A549 (cell line): ENCODE results near the gene CEP83. TPM values are rescaled to one million over a fixed set of nuclear protein-coding genes. Genes with fewer than 3 reads are reported as not detected.
"Not testable (repeated sequence)": the region's sequence is repeated elsewhere in the genome, so short reads cannot be mapped to it uniquely, and the experiment has no call there.

Experiments
- ATAC-seq, 2 experiments: fragments of 200-7000 bp in 1 of 2; fragments of >200 bp in 1 of 2; cut with Nextera tagmentation in 1 of 2; cut with Tn5 transposase in 1 of 2; 3 replicates each; pipeline versions ENCODE4 v1.8.0 to v1.9.1; 2018 to 2020; ENCODE audit warnings: mild to moderate bottlenecking in 1 of 2, moderate library complexity in 1 of 2
- CTCF ChIA-PET: fragments of 300-600 bp; sonication (Branson Sonifier 250); formaldehyde crosslinking; extraction: SDS; loops from one replicate; lab custom pipeline; 2021; ENCODE audit warnings: antibody characterized with exemption, inconsistent platforms; lab: Yijun Ruan, JAX
- POLR2A ChIA-PET: fragments of 350-600 bp; formaldehyde crosslinking; extraction: SDS; loops from one replicate; lab custom pipeline; 2021; ENCODE audit warnings: antibody characterized with exemption, inconsistent platforms; lab: Yijun Ruan, JAX
- DNase-seq, 2 experiments: peaks; one replicate each; pipeline versions ENCODE4 v3.0.0 to v3.0.0-alpha.2; 2011 to 2016; ENCODE audit warnings: low read depth in 1 of 2, low spot score in 1 of 2
- FAIRE-seq: peaks from 2 replicates; lab custom pipeline; 2011; peaks lifted over from hg19 to GRCh38; lab: Jason Lieb, UNC
- H3K27ac ChIP-seq, 2 experiments: fragments of >200 bp; sonication (Bioruptor Twin); formaldehyde crosslinking; 3 replicates each; pipeline ENCODE4 v1.5.1; 2016 to 2017
- H3K4me1 ChIP-seq: fragments of >200 bp; sonication (Bioruptor Twin); formaldehyde crosslinking; 3 replicates; pipeline ENCODE4 v1.6.1; 2016
- H3K4me2 ChIP-seq: fragments of >200 bp; sonication (Bioruptor Twin); formaldehyde crosslinking; 3 replicates; pipeline ENCODE4 v1.6.1; 2016
- H3K4me3 ChIP-seq: fragments of >200 bp; sonication (Bioruptor Twin); formaldehyde crosslinking; 3 replicates; pipeline ENCODE4 v1.5.1; 2016
- H3K9me3 ChIP-seq: fragments of >200 bp; sonication (Bioruptor Twin); formaldehyde crosslinking; 3 replicates; pipeline ENCODE4 v1.6.1; 2016
- CEBPB ChIP-seq, 2 experiments: fragments of >200 bp in 1 of 2; sonication (Bioruptor Twin) in 1 of 2; formaldehyde crosslinking in 1 of 2; IDR thresholded peaks; 2 replicates each; pipeline ENCODE4 v1.6.1; 2012 to 2016
- EHMT2 ChIP-seq: fragments of 200-600 bp; sonication (generic); IDR thresholded peaks from 2 replicates; pipeline ENCODE4 v1.6.1; 2016; ENCODE audit warnings: antibody characterized with exemption, low read depth, mild to moderate bottlenecking, moderate library complexity
- ELK1 ChIP-seq: fragments of 150-350 bp; IDR thresholded peaks from 2 replicates; pipeline ENCODE4 v1.6.1; 2014; ENCODE audit warnings: low read depth, mild to moderate bottlenecking, low read length
- FOSB ChIP-seq: fragments of 250-450 bp; sonication (Bioruptor Pico); IDR thresholded peaks from 2 replicates; pipeline ENCODE4 v1.5.0; 2020; ENCODE audit warnings: mild to moderate bottlenecking, moderate library complexity
- GATA3 ChIP-seq: IDR thresholded peaks from 2 replicates; pipeline ENCODE4 v1.6.1; 2012; ENCODE audit warnings: borderline replicate concordance
- HMGXB4 ChIP-seq: fragments of 250-450 bp; sonication (Bioruptor Pico); IDR thresholded peaks from 2 replicates; pipeline ENCODE4 v1.5.0; 2021; ENCODE audit warnings: mild to moderate bottlenecking, moderate library complexity, borderline replicate concordance
- HOXB5 ChIP-seq: fragments of 250-450 bp; sonication (Bioruptor Pico); IDR thresholded peaks from 2 replicates; pipeline ENCODE4 v1.5.0; 2020; ENCODE audit warnings: mild to moderate bottlenecking, moderate library complexity
- MAFK ChIP-seq: fragments of 450-650 bp; IDR thresholded peaks from 2 replicates; pipeline ENCODE4 v1.6.1; 2014; ENCODE audit not compliant: partially characterized antibody
- NPAS2 ChIP-seq: fragments of 250-450 bp; sonication (Bioruptor Pico); IDR thresholded peaks from 2 replicates; pipeline ENCODE4 v1.8.0; 2022; ENCODE audit warnings: mild to moderate bottlenecking, moderate library complexity, borderline replicate concordance
- NR3C1 ChIP-seq: fragments of >200 bp; sonication (Bioruptor Twin); formaldehyde crosslinking; IDR thresholded peaks from 3 replicates; pipeline ENCODE4 v1.6.1; 2017
- PBX3 ChIP-seq: IDR thresholded peaks from 2 replicates; pipeline ENCODE4 v1.6.1; 2012
- POLR2A ChIP-seq: IDR thresholded peaks from 2 replicates; pipeline ENCODE4 v1.6.1; 2012; ENCODE audit warnings: mild to moderate bottlenecking, low read length
- RNF2 ChIP-seq: fragments of 200-600 bp; sonication (generic); IDR thresholded peaks from 2 replicates; pipeline ENCODE4 v1.6.1; 2016; ENCODE audit warnings: low read depth, mild to moderate bottlenecking, antibody characterized with exemption, moderate library complexity, borderline replicate concordance
- SMC3 ChIP-seq: fragments of >200 bp; sonication (Bioruptor Twin); formaldehyde crosslinking; IDR thresholded peaks from 3 replicates; pipeline ENCODE4 v1.6.1; 2018; ENCODE audit warnings: inconsistent platforms
- USF2 ChIP-seq: fragments of 450-650 bp; IDR thresholded peaks from 2 replicates; pipeline ENCODE4 v1.6.1; 2014; ENCODE audit warnings: antibody characterized with exemption
- ZNF302 ChIP-seq: fragments of 250-450 bp; sonication (Bioruptor Pico); IDR thresholded peaks from 2 replicates; pipeline ENCODE4 v1.9.0; 2021; ENCODE audit warnings: inconsistent platforms, mild to moderate bottlenecking, moderate library complexity
- ZSCAN20 ChIP-seq: fragments of 250-450 bp; sonication (Bioruptor Pico); IDR thresholded peaks from 2 replicates; pipeline ENCODE4 v1.8.0; 2022; ENCODE audit warnings: mild to moderate bottlenecking, moderate library complexity
- WGBS: methylation state at CpG from one replicate; pipeline ENCODE4 v1.1.6; 2017; ENCODE audit errors: missing lambda C conversion rate; 5-methylcytosine and 5-hydroxymethylcytosine counted together
- polyA plus RNA-seq, 4 experiments: library from polyadenylated mRNA; depleted of rRNA in 3 of 4; stranded (reverse); fragments of >200 nt; fragmentation: RNase III in 1 of 4; extraction: RNeasy Plus Mini Kit Qiagen cat#74134 plus additional on column Dnase treatment in 1 of 4; gene quantifications; 2 replicates in 3 of 4; 3 replicates in 1 of 4; pipeline ENCODE4 v1.2.3, GENCODE V29; 2011 to 2017

CEP83 gene
- polyA plus RNA-seq, 2 of the 4 experiments (the other 2 are of a cell fraction) = 8.5 to 21.4 TPM

GRCh38 chr12:94397401-94397800 lies 62.3 kb downstream of the CEP83 start:
- FAIRE-seq (no peak), ATAC-seq (no peak)
- no peak for TF ChIP-seq SMC3
- no peak for TF ChIP-seq POLR2A
- TF ChIP-seq CEBPB (IDR thresholded peaks at IDR 0.05) = no peak
- TF ChIP-seq MAFK = peak; percentile 77
- no peak for TF ChIP-seq EHMT2
- no peak for TF ChIP-seq ELK1
- no peak for TF ChIP-seq USF2
- TF ChIP-seq, all 56 proteins: peak for 1
- DNase-seq = no peak
- WGBS = 93% methylated on average over 4 of the region's 4 CpGs
- Histone ChIP-seq H3K4me1 (no peaks in the 10 kb centered on the region), H3K9me3 (no peaks in the 10 kb centered on the region), H3K27ac (no peak overlapping the region), H3K4me3 (no peak overlapping the region), H3K4me2 (no peak overlapping the region)
- ChIA-PET CTCF (interaction anchor here (1.3 kb wide), 1 partner anchor 8 kb away, joined by 3 read pairs; no protein-coding TSS in a partner anchor), POLR2A (no interaction called here)

GRCh38 chr12:94396014-94396413 lies 63.7 kb downstream of the CEP83 start:
- H3K4me2 ChIP-seq, H3K27ac ChIP-seq, POLR2A ChIA-PET, H3K4me1 ChIP-seq: not testable (repeated sequence)
- peak; percentile 33 for TF ChIP-seq MAFK
- TF ChIP-seq, all 56 proteins: peak for 1; not testable (repeated sequence) for 55
- FAIRE-seq, ATAC-seq, DNase-seq, CTCF ChIA-PET, H3K9me3 ChIP-seq, H3K4me3 ChIP-seq: not testable (repeated sequence)
- 97% methylated on average over 4 of the region's 4 CpGs for WGBS

- H3K4me1 ChIP-seq = no peaks in the 10 kb centered on the region
- ATAC-seq = no peak
- CTCF ChIA-PET = interaction anchor here (1.1 kb wide), 1 partner anchor 8 kb away, joined by 3 read pairs; no protein-coding TSS in a partner anchor
- POLR2A ChIA-PET = no interaction called here
- no peak overlapping the region for H3K4me2 ChIP-seq
- 62% methylated on average over 3 of the region's 4 CpGs for WGBS
- H3K9me3 ChIP-seq = no peaks in the 10 kb centered on the region
- TF ChIP-seq GATA3 (no peak), NPAS2 (no peak)
- no peak for FAIRE-seq
- no peak overlapping the region for H3K27ac ChIP-seq
- no peak for DNase-seq
- no peak overlapping the region for H3K4me3 ChIP-seq
Measured at GRCh38 chr12:94390130-94390485, 69.6 kb downstream of the CEP83 start.

GRCh38 chr12:94389482-94390129 lies 70.1 kb downstream of the CEP83 start:
- ATAC-seq, H3K4me2 ChIP-seq, H3K9me3 ChIP-seq, POLR2A ChIA-PET, FAIRE-seq, DNase-seq, H3K27ac ChIP-seq, H3K4me1 ChIP-seq, H3K4me3 ChIP-seq: not testable (repeated sequence)
- CTCF ChIA-PET = interaction anchor here (1.1 kb wide), 1 partner anchor 8 kb away, joined by 3 read pairs; no protein-coding TSS in a partner anchor
- WGBS = 90% methylated on average over 16 of the region's 16 CpGs

GRCh38 chr12:94386422-94386821 lies 73.2 kb downstream of the CEP83 start:
- H3K27ac ChIP-seq = no peak overlapping the region
- peaks cover 7% of the 10 kb centered on the region; the same call in 1 of the 3 replicates for H3K9me3 ChIP-seq
- no peak for DNase-seq
- H3K4me1 ChIP-seq = no peaks in the 10 kb centered on the region
- WGBS = 96% methylated on average over 1 of the region's 1 CpG
- no peak overlapping the region for H3K4me3 ChIP-seq
- no peak for ATAC-seq
- no peak overlapping the region for H3K4me2 ChIP-seq
- ChIA-PET POLR2A (interaction anchor here (0.5 kb wide), 1 partner anchor 364 kb away, joined by 3 read pairs; no protein-coding TSS in a partner anchor), CTCF (interaction anchor here (0.9 kb wide), 1 partner anchor 35 kb away, joined by 3 read pairs; no protein-coding TSS in a partner anchor)
- FAIRE-seq = no peak
- TF ChIP-seq ZNF302 (CRISPR knock-in tag) (no peak), FOSB (CRISPR knock-in tag) (no peak), NR3C1 (no peak), HOXB5 (CRISPR knock-in tag) (no peak), ZSCAN20 (CRISPR knock-in tag) (no peak), RNF2 (no peak), PBX3 (no peak), HMGXB4 (CRISPR knock-in tag) (no peak), EHMT2 (no peak)
